Neutrophil (primary cell): ENCODE data around the gene ERCC5.

Experiments used
- H3K27ac ChIP-seq: fragments of 200-600 bp; sonication (generic); 2 replicates; pipeline ENCODE4 v1.5.1; 2016; ENCODE audit warnings: mild to moderate bottlenecking, moderate library complexity
- H3K27me3 ChIP-seq: fragments of 200-600 bp; sonication (generic); 2 replicates; pipeline ENCODE4 v1.6.0; 2016; ENCODE audit warnings: mild to moderate bottlenecking
- H3K36me3 ChIP-seq: fragments of 200-600 bp; sonication (generic); 2 replicates; pipeline ENCODE4 v1.5.1; 2017
- H3K4me1 ChIP-seq, 2 experiments: fragments of 200-600 bp in 1 of 2; sonication (generic) in 1 of 2; 1 replicate in 1 of 2; 2 replicates in 1 of 2; pipeline versions ENCODE4 v1.5.1 to v1.6.1; 2013 to 2016; ENCODE audit warnings: low read depth in 1 of 2, low read length in 1 of 2, mild to moderate bottlenecking in 1 of 2, moderate library complexity in 1 of 2; ENCODE audit not compliant: control insufficient read depth in 1 of 2, insufficient read depth in 1 of 2
- H3K4me3 ChIP-seq, 2 experiments: fragments of 200-600 bp in 1 of 2; sonication (generic) in 1 of 2; 1 replicate in 1 of 2; 2 replicates in 1 of 2; pipeline ENCODE4 v1.5.1; 2013 to 2016; ENCODE audit warnings: low read depth in 1 of 2, low read length in 1 of 2, mild to moderate bottlenecking in 1 of 2, moderate library complexity in 1 of 2
- H3K9me3 ChIP-seq: fragments of 200-600 bp; sonication (generic); 2 replicates; pipeline ENCODE4 v1.5.1; 2016
- CTCF ChIP-seq: fragments of 200-600 bp; sonication (generic); IDR thresholded peaks from 2 replicates; pipeline ENCODE4 v1.5.1; 2016; ENCODE audit warnings: antibody characterized with exemption

The ERCC5 gene

DNA sequence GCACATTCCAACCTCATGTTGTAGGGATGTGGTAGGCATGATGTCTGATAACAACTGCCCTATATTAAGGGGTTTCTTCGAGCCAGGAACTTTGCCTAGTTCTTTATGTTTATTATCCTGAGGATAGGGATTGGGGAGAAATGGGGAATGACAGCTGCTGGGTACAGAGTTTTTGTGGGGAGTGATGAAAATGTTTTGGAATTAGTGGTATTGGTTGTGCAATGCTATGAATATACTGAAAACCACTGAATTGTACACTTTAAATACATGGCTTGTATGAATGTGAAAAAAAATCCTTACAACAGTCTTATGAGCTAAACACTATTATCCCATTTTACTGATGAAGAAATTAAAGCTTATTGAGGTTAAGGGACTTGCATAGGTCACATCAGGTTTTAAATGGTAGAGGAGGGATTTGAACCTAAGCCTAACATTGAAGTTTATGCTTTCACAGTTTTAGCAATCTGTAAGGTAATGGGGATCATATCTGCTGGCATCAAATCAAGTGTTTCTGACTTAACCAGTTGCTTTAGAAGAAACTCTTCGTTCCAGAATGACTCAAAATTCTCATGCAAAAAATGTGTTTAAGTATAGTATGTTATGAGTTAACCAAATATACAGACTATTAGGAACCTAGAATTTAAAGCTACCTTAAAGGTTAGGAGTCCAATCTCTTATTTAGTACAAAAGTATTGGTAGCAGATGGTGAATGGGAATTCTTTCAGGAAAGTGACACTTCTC, 61.4 kb downstream of the ERCC5 start:
- Histone ChIP-seq H3K27ac (no peak overlapping the region), H3K27me3 (no peaks in the 10 kb centered on the region), H3K4me3 (no peak overlapping the region), H3K4me1 (no peaks in the 10 kb centered on the region), H3K36me3 (no peaks in the 10 kb centered on the region), H3K9me3 (no peaks in the 10 kb centered on the region)
- TF ChIP-seq CTCF, result no peak

- Histone ChIP-seq H3K36me3 (no peaks in the 10 kb centered on the region), H3K27ac (no peak overlapping the region), H3K4me1 (no peaks in the 10 kb centered on the region), H3K9me3 (no peaks in the 10 kb centered on the region), H3K27me3 (no peaks in the 10 kb centered on the region), H3K4me3 (no peak overlapping the region)
- TF ChIP-seq CTCF, result no peak
These were observed 62.2 kb downstream of the ERCC5 start for GRCh38 chr13:102907886-102908515.

DNA sequence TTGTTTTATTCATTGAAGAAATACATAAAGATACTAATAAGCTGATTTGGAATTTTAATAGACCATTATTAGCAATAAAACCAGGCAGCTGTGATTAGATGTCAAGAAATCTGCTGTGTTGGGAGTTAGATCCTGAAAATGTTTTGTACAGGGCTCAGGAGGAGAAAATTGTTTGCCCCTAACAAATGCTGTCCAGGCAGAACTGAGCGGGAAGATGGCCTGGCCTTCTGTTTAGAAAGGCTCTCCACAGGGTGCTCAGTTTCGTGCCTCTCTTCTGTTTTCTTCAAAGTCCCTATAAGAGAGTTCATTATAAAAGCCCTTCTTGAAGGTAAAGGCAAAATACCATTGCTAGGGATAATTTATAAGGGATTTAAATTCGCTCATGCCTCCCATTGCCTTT, 64.1 kb downstream of the ERCC5 start:
- H3K4me1 ChIP-seq, result no peaks in the 10 kb centered on the region
- H3K36me3 ChIP-seq, result no peaks in the 10 kb centered on the region
- no peaks in the 10 kb centered on the region for H3K27me3 ChIP-seq
- TF ChIP-seq CTCF, result no peak
- no peaks in the 10 kb centered on the region for H3K9me3 ChIP-seq
- H3K4me3 ChIP-seq, result no peak overlapping the region
- no peak overlapping the region for H3K27ac ChIP-seq

GRCh38 chr13:102911336-102911735, 65.5 kb downstream of the ERCC5 start:
- Histone ChIP-seq H3K4me1 (no peaks in the 10 kb centered on the region), H3K36me3 (no peaks in the 10 kb centered on the region), H3K27me3 (no peaks in the 10 kb centered on the region), H3K27ac (no peak overlapping the region), H3K4me3 (no peak overlapping the region), H3K9me3 (no peaks in the 10 kb centered on the region)
- TF ChIP-seq CTCF, result no peak

DNA sequence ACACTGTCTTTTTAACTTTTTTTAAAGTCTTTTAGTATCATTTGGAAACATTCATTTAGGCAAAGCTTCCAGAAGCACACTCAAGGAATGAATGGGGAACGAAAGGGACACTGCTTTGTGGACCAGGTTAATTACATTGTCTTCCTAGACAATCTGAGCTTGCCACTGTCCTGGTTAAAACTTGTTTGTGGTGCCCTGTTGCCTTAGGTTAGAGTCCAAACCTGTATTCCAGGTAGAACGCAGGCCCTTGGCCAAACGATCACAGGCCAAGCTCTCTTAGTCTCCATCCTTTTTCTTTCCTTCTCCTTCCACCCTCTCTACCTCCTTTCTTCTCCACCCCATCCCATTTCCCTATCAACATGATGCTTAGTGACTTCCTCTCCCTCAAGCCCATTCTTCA, 66.8 kb downstream of the ERCC5 start:
- H3K9me3 ChIP-seq, result no peaks in the 10 kb centered on the region
- H3K4me3 ChIP-seq, result no peak overlapping the region
- no peaks in the 10 kb centered on the region for H3K36me3 ChIP-seq
- no peaks in the 10 kb centered on the region for H3K4me1 ChIP-seq
- no peak for TF ChIP-seq CTCF
- H3K27me3 ChIP-seq, result no peaks in the 10 kb centered on the region
- H3K27ac ChIP-seq, result no peak overlapping the region
